Astrocyte (in vitro differentiated cells and primary cell): ENCODE measurements around the gene GABRB1. TPM values are rescaled to one million over a fixed set of nuclear protein-coding genes. Genes with fewer than 3 reads are reported as not detected.

ENCODE experiments used
- DNase-seq: peaks from one replicate; pipeline ENCODE4 v3.0.0-alpha.2; 2010; ENCODE audit warnings: low read depth
- FAIRE-seq: peaks from 2 replicates; lab custom pipeline; 2011; peaks lifted over from hg19 to GRCh38; lab: Jason Lieb, UNC
- H2AFZ ChIP-seq: 2 replicates; pipeline ENCODE4 v1.6.0; 2012; ENCODE audit warnings: low read depth, low read length, inconsistent platforms
- H3K27ac ChIP-seq: 2 replicates; pipeline ENCODE4 v1.5.1; 2011; ENCODE audit warnings: low read depth, low read length, inconsistent platforms
- H3K27me3 ChIP-seq: 2 replicates; pipeline ENCODE4 v1.6.0; 2011; ENCODE audit warnings: low read length, inconsistent platforms; ENCODE audit not compliant: insufficient read depth
- H3K36me3 ChIP-seq: 2 replicates; pipeline ENCODE4 v1.5.1; 2011; ENCODE audit warnings: low read length, inconsistent platforms; ENCODE audit not compliant: insufficient read depth
- H3K4me1 ChIP-seq: 2 replicates; pipeline ENCODE4 v1.5.1; 2011; ENCODE audit warnings: low read length, inconsistent platforms; ENCODE audit not compliant: insufficient read depth
- H3K4me2 ChIP-seq: 2 replicates; pipeline ENCODE4 v1.6.0; 2012; ENCODE audit warnings: low read length, inconsistent platforms
- H3K4me3 ChIP-seq: 2 replicates; pipeline ENCODE4 v1.5.1; 2011; ENCODE audit warnings: low read depth, mild to moderate bottlenecking, low read length, inconsistent platforms; ENCODE audit not compliant: insufficient read depth
- H3K79me2 ChIP-seq: 2 replicates; pipeline ENCODE4 v1.6.0; 2012; ENCODE audit warnings: mild to moderate bottlenecking, low read length, inconsistent platforms; ENCODE audit not compliant: insufficient read depth
- H3K9ac ChIP-seq: 2 replicates; pipeline ENCODE4 v1.6.0; 2012; ENCODE audit warnings: mild to moderate bottlenecking, low read length, inconsistent platforms
- H3K9me3 ChIP-seq: 2 replicates; pipeline ENCODE4 v1.5.1; 2012; ENCODE audit warnings: low read depth, mild to moderate bottlenecking, low read length, inconsistent platforms; ENCODE audit not compliant: insufficient read depth
- H4K20me1 ChIP-seq: 2 replicates; pipeline ENCODE4 v1.6.0; 2012; ENCODE audit warnings: low read length, inconsistent platforms; ENCODE audit not compliant: insufficient read depth
- H3K27ac Mint-ChIP-seq: one replicate; pipeline ENCODE4 v1.8.0; 2021; ENCODE audit warnings: mild to moderate bottlenecking, mixed read lengths; ENCODE audit not compliant: unreplicated experiment
- H3K27me3 Mint-ChIP-seq: one replicate; pipeline ENCODE4 v1.8.0; 2021; ENCODE audit warnings: low read depth, mixed read lengths; ENCODE audit not compliant: unreplicated experiment
- H3K36me3 Mint-ChIP-seq: one replicate; pipeline ENCODE4 v1.8.0; 2021; ENCODE audit warnings: low read depth, mixed read lengths; ENCODE audit not compliant: unreplicated experiment
- H3K4me1 Mint-ChIP-seq: one replicate; pipeline ENCODE4 v1.8.0; 2021; ENCODE audit warnings: low read depth, mixed read lengths; ENCODE audit not compliant: unreplicated experiment
- H3K4me3 Mint-ChIP-seq: one replicate; pipeline ENCODE4 v1.8.0; 2021; ENCODE audit warnings: mild to moderate bottlenecking, moderate library complexity, mixed read lengths; ENCODE audit not compliant: unreplicated experiment
- H3K9me3 Mint-ChIP-seq: one replicate; pipeline ENCODE4 v1.8.0; 2021; ENCODE audit warnings: mild to moderate bottlenecking, mixed read lengths; ENCODE audit not compliant: unreplicated experiment
- EZH2 ChIP-seq: IDR thresholded peaks from 2 replicates; pipeline ENCODE4 v1.6.1; 2012; ENCODE audit warnings: mild to moderate bottlenecking, low read length, inconsistent platforms; ENCODE audit not compliant: insufficient read depth
- total RNA-seq: library from RNA; stranded (reverse); gene quantifications from 2 replicates; pipeline ENCODE4 v1.2.1, GENCODE V29; 2021
- TF ChIP-seq, protein P1 (sequence below): IDR thresholded peaks from 2 replicates; pipeline ENCODE4 v1.5.1; 2011; ENCODE audit warnings: low read depth, mild to moderate bottlenecking, inconsistent platforms, low read length, moderate library complexity; ENCODE audit not compliant: insufficient read depth

GABRB1 gene
- total RNA-seq, 1 donor from 2014 or later: not detected

DNA sequence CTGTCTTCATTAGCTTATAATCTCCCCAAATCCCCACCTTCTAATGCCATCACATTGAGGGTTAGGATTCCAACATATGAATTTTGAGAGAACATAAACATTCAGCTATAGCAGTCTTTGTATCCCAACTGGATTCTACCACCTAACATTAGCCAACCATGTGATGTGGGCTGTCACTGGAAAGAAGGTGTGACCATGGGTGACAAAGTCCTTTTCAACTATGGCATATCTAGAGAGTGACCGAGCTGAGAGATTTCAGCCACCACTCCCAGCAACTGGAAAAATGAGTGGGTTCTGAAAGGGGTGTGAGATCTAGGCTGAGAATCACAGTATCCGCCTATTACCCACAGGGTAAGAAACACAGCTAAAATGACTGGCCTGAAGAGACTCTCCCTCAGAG, 22.1 kb downstream of the GABRB1 start:
- FAIRE-seq: no peak
- Histone ChIP-seq H3K4me3 (no peak overlapping the region), H3K4me2 (no peak overlapping the region), H2AFZ (no peak overlapping the region), H3K9ac (no peak overlapping the region), H3K27me3 (no peaks in the 10 kb centered on the region), H4K20me1 (no peaks in the 10 kb centered on the region), H3K4me1 (no peaks in the 10 kb centered on the region), H3K27ac (no peak overlapping the region), H3K36me3 (no peaks in the 10 kb centered on the region), H3K79me2 (no peaks in the 10 kb centered on the region), H3K9me3 (no peaks in the 10 kb centered on the region)
- Mint-ChIP-seq H3K4me3 (no peak overlapping the region), H3K36me3 (no peaks in the 10 kb centered on the region), H3K9me3 (peaks cover 2% of the 10 kb centered on the region), H3K27me3 (no peaks in the 10 kb centered on the region), H3K27ac (no peak overlapping the region), H3K4me1 (no peaks in the 10 kb centered on the region)
- TF ChIP-seq EZH2: no peak
- TF ChIP-seq, protein P1, sequence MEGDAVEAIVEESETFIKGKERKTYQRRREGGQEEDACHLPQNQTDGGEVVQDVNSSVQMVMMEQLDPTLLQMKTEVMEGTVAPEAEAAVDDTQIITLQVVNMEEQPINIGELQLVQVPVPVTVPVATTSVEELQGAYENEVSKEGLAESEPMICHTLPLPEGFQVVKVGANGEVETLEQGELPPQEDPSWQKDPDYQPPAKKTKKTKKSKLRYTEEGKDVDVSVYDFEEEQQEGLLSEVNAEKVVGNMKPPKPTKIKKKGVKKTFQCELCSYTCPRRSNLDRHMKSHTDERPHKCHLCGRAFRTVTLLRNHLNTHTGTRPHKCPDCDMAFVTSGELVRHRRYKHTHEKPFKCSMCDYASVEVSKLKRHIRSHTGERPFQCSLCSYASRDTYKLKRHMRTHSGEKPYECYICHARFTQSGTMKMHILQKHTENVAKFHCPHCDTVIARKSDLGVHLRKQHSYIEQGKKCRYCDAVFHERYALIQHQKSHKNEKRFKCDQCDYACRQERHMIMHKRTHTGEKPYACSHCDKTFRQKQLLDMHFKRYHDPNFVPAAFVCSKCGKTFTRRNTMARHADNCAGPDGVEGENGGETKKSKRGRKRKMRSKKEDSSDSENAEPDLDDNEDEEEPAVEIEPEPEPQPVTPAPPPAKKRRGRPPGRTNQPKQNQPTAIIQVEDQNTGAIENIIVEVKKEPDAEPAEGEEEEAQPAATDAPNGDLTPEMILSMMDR: no peak
- DNase-seq: no peak

DNA sequence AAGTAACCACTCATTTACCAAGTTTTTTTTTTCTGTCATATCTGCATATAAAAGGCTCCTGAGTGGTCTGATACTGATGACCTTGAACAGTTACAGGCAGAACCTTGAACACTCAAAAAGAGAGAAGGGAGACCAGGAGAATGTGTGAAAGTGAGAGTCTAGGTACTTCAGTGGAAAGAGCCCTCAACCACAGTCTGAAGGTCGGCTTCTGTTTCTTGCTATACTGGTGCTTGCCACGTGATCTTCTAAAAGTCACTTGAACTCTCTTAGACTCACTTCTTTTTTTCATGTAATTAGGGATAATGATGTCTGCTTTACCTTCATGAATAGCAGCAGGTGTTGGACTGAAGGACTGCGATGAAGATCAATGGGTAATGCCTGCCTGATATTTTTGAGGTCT, 22.8 kb downstream of the GABRB1 start:
- Histone ChIP-seq H3K27me3 (no peaks in the 10 kb centered on the region), H3K9me3 (no peaks in the 10 kb centered on the region), H3K4me1 (no peaks in the 10 kb centered on the region), H2AFZ (no peak overlapping the region), H4K20me1 (no peaks in the 10 kb centered on the region), H3K79me2 (no peaks in the 10 kb centered on the region), H3K36me3 (no peaks in the 10 kb centered on the region), H3K9ac (no peak overlapping the region), H3K27ac (no peak overlapping the region), H3K4me2 (no peak overlapping the region), H3K4me3 (no peak overlapping the region)
- H3K4me1 Mint-ChIP-seq: no peaks in the 10 kb centered on the region
- no peak for DNase-seq
- H3K27ac Mint-ChIP-seq: no peak overlapping the region
- no peaks in the 10 kb centered on the region for H3K36me3 Mint-ChIP-seq
- H3K4me3 Mint-ChIP-seq: no peak overlapping the region
- peaks cover 2% of the 10 kb centered on the region for H3K9me3 Mint-ChIP-seq
- TF ChIP-seq EZH2: no peak
- TF ChIP-seq, protein P1: no peak
- no peak for FAIRE-seq
- no peaks in the 10 kb centered on the region for H3K27me3 Mint-ChIP-seq

DNA sequence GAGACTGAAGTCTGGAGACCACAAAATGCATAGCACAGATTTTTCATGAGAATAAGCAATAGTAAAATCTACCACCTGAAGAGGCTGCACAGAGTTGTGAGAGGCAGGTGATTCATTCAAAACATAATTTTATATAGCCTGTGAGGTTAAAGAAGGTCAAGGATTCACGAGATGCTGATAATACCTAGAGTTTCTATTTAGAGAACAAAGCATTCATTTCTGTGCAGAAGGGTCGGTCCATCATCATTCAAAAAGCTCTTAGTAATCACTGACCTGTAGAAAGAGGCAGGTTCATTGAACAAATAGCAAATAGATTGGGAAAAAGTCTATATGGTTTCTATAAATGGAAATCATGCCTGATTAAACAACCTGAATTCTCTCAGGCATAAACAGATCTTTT, 26.6 kb downstream of the GABRB1 start:
- Histone ChIP-seq H4K20me1 (no peaks in the 10 kb centered on the region), H3K27ac (no peak overlapping the region), H3K27me3 (no peaks in the 10 kb centered on the region), H3K9ac (no peak overlapping the region), H3K4me3 (no peak overlapping the region), H2AFZ (no peak overlapping the region), H3K79me2 (no peaks in the 10 kb centered on the region), H3K4me1 (peaks cover 6% of the 10 kb centered on the region), H3K36me3 (no peaks in the 10 kb centered on the region), H3K4me2 (no peak overlapping the region), H3K9me3 (no peaks in the 10 kb centered on the region)
- Mint-ChIP-seq H3K9me3 (no peaks in the 10 kb centered on the region), H3K36me3 (no peaks in the 10 kb centered on the region), H3K4me3 (no peak overlapping the region), H3K4me1 (peaks cover 10% of the 10 kb centered on the region), H3K27me3 (no peaks in the 10 kb centered on the region), H3K27ac (no peak overlapping the region)
- DNase-seq: no peak
- FAIRE-seq: no peak
- no peak for TF ChIP-seq EZH2
- TF ChIP-seq, protein P1: no peak
